Activated naive CD4-positive, alpha-beta T cell treated with Interleukin-2 at 50 U/mL for 16 hours (primary cell): ENCODE data around the gene CCDC33.

Experiments used
- DNase-seq: peaks from one replicate; pipeline ENCODE4 v3.0.0-alpha.2; 2020

CCDC33 gene

DNA sequence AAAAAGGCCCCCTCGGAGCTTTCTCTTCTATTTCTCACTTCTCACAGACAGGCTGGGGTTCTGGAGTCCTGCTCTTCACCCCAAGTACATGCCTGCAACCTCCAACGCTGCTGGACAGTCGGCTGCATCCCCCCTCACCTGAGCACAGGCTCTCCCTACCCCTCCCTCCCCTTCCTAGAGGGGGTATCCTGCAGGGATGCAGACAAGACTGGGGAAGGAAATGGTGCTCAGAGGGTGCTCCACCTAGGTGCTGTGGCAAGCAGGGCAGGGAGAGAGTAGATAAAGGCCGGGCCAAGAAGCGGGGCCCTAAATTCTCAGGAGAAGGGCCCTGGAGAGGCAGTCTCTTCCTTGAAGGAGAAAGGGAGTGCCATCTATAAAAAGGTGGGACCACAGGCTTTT is 26.6 kb upstream of the CCDC33 start:
- no peak for DNase-seq

DNA sequence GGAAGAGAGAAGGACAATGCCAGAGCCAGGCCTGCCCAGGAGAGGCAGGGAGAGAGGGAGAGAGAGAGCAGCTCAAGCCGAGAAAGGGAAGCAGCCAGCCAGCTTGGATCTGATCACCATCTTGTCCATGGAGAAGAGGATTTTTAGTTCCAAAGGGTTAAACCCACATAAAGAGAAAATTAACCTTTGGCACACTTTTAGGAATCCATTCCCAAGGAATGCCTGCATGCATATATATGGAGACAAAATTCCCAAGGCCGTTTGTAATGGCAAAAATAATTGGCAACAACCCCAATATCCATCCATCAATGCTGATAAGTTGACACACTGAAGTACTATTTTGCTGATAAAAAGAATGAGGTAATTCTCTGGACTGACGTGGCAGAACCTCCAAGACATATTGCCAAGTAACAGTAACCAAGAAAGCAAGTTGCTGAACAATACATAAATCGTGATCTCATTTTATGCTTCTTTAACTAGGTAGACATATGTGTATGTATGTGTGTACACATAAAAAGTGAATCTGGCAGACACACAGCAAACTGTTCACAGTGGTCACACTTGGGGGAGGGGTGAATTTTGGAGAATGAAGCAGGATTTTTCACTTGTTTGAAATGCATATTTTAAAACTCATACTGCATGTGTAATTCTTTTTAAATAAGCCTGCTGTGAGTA is 26.0 kb upstream of the CCDC33 start:
- no peak for DNase-seq

DNA sequence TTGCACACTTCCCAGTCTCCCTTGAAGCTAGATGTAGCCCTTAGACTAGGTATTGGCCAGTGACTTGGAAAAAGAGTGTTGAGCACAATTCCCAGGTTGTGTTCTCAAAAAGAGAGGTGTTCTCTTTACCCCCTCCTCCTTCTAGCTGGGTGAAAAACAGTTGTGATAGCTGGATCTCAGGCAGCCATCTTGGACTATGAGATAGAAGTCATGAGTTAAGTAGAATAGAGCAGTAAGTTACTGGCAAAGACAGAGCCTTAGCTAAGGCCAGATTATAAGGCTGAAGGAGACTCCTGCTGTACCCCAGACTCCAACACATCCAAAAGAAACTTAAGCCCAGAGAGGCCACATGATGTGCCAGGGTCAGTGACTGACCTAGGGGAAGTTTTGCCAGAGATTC is 25.4 kb upstream of the CCDC33 start:
- DNase-seq: no peak

DNA sequence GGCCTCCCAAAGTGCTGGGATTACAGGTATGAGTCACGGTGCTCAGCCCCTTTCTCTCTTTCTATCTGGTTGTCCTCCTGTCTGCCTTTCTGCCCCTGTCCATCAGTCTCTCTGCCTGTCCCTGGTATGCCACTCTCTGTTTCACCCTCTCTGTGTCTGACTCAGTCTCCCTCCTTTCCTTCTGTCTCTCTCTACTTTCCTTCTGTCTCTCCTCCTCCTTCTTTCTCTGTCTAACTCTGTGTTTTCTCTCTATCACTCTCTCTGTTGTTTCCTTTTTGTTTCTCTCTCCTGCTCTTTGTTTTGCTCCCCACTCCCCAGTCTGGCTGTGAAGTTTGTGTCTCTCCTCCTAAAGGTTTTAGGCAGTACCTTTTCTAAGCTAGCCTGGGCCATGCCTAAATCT is 24.5 kb upstream of the CCDC33 start:
- no peak for DNase-seq

DNA sequence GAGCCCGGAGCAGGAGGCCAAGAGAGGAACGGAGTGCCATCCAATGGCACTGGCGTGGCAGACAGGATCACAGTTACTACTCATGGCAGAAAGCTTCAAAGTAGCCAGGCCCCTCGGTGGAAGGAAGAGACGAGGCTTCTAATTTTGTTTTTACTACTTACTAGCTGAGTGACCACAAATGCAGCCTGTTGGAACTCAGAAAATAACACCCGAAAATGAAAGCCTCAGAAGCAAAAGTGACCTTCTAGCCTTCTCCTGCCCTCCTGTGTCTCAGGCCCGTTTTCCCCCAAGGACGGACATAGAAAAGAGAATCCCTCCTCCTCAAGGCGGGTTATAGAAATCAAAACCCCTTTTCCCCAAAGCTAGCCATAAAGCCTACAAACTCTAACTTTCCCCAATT is 23.6 kb upstream of the CCDC33 start:
- no peak for DNase-seq

DNA sequence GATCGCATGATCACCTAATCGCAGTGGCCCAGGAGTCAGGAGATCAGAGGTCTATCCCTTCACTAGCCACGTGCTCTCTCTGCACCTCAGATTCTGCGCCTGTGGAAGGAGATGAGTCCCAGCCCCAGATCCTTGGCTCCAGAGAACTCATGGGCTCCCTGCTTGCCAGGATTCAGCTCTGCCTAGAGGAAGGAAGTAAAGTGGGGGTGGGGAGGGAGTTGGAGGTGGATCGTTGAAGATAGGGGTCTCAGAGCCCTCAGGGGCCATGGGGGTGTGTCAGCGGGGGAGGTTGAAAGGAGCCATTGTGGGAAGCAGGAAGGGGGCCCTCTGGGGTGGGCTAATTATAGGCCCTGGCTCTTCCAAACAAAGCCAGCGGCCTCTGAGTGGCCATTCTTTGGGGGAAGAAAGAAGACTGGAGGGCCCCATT is 22.3 kb upstream of the CCDC33 start:
- DNase-seq: no peak

DNA sequence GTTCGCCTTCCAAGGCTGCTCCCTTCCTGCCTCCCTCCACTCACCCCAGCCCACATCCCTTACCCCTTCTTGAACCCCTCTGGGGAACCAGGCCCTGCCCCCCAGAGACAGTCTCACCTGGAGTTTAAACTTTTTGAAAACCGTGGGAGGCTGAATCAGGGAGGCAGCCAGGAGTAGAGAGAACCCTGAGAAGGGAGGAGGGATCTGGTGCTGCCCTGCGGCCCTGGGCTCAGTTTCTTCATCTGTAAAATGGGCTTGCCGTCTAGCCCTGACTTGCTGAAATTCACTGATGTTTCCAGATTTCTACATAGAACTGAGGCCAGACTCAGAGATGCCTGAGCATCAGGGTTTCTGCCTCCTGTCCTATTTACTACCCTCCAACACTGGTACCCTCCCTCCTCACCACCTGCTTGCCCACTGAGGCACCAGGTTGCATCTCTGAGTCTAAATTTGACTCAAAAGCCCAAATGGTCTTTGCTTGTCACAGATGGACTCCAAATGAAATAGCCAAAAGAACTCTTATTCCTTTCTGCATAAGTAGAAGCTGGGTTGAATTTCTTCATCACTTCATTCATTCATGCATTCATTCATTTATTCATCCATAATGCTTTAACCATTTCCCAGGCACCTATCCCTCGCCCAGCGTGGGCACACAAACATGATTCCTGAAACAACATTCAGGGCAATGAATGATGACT is 21.7 kb upstream of the CCDC33 start:
- no peak for DNase-seq

DNA sequence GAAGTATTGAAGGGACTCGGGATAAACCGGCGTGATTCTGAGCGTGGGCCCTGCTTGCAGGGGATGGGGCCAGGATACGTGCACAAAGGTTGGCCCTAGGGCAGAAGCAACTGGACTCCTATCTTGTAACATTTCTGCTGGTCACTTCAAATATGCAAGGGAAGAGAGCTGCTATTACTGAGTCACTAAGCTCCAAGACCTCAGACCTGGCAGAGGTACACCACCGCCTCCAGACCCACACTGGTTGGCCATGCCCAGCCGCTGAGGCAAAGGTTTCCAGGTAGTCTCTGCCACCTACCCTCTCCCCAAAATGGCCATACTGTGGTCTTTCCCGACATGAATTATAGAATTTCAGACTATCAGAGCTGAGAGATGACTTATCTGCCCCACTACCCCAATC is 20.2 kb upstream of the CCDC33 start:
- DNase-seq: no peak

DNA sequence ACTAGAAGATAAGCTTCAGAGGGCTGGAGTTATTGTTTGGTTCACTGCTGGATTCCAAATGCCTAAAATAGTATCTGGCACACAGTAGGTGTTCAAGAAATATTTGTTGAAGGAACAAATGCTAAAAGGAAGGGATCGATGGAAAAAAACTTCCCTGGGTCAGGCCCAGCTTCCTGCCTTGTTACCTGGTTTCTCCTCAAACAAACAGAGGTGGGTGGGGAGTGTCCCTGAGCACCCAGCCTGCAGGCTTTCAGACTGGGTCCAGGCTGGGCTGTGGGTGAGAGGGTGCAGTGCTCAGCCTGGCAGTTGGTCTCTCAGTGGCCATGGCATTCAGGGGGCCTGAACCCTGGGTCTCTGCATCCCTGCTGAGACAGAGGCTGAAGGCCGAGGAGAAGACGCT is 19.2 kb upstream of the CCDC33 start:
- DNase-seq: no peak

DNA sequence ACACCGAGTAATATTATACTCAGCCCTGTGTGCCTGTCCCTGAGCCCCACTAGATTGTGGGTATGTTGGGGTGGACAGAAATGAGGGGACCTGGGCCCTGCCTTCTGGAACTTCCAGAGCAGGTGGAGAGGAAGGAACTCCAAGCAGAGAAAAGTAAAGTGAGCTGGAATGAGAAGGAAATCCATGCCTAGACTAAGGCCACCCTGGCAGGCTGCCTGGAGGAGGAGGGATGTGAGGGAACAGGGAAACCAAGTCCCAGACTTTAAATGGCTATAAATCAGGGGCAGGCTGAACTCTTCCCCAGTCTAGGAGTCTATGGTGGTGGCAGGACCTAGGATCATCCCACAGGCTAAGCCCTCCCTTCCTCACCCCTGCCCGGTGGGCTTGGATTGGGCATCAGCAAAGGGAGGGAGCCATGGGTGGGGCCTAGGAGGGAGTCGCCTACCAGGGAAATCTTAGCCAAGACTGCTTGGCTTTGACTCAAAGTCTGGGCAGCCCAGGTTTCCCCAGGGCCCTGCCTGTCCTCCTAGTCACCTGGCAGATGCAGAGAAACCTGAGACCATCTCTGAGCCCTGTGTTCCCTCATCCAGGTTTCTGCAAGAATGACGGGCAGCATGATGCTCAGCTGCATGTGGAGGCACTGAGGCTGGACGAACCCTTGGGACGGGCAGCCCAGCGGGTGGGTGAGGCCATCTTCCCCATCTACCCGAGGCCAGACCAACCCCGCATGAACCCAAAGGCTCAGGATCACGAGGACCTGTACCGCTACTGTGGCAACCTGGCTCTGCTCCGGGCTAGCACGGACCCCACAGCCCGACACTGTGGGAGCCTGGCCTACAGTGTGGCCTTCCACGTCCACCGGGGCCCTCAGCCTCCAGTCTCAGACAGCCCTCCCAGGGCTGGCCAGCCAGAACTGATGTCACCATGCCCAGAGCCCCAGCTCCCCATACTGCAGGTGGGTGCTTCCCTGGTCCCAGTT is 17.9 kb upstream of the CCDC33 start:
- no peak for DNase-seq

DNA sequence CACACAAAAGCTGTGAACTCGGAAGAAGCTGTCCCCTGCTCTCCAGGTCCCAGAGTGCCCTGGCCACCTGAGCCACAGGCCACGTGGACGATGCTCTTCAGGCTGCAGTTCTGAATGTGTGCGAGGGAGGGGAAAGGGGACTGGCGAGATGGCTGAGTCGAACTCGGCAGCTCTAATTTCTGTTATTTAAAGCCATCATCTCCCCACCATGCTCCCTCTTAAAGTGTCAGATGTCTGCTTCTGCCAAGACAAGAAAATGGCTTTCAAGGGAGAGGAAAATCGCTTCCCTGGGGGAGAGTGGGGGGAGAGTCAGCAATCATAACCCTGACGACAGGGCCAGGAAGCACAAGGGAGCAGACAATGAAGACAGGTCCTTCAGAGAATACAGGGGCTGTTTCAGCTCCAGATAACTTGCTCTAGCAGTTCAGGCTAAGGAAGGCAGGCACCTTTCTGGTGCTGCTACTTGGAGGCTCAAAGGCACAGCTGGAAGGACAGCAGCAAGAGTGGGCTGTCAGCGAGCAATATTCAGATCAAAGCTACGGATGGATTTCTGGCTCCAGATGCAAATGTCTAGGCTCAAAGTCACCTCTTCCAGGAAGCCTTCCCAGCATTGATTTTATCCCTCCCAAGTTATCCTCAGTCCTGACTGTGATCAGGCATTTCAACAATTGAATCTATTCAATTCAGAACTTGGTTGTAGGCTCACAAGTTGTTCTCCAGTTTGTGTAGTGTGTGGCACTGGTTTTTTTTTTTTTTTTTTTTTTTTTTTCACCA is 15.5 kb upstream of the CCDC33 start:
- no peak for DNase-seq

DNA sequence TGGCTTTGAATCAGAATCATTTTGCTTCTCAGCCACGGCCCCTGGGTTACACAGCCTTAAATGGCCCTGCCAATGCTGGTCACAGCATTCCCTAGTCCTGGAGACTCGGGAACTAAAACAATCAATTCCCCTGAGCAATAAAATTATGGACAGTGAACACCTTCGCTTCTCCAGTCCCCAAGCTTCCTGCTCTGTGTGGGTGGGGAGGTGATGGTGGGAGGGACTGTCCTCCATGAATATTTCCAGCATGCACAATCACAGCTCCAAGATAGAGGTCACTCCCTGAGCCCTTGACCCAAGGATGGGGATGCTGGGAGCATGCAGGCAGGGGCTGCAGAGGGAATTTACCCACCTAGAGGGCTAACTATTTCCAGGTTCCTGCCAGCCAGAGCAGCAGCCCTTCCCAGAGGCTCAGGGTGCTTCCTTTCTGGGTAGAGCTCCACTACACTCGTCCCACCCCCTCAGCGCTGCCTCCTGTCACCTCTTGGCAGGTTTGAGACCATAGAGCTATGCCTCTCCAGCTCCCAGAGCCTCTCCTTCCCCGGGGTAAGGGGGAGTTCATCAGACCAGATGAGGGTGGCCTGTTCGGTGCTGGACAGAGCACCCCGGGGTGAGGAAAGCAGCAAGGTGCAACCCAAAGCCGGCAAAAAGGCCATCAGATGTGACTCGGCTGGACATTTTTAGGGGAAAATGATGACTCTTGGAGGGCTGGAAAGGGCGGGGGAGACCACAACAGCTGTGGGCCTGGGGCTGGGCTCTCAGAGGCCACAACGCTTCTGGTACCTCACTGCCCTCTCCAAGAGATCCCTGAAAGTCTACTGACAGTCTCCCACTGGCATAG is 14.5 kb upstream of the CCDC33 start:
- no peak for DNase-seq

DNA sequence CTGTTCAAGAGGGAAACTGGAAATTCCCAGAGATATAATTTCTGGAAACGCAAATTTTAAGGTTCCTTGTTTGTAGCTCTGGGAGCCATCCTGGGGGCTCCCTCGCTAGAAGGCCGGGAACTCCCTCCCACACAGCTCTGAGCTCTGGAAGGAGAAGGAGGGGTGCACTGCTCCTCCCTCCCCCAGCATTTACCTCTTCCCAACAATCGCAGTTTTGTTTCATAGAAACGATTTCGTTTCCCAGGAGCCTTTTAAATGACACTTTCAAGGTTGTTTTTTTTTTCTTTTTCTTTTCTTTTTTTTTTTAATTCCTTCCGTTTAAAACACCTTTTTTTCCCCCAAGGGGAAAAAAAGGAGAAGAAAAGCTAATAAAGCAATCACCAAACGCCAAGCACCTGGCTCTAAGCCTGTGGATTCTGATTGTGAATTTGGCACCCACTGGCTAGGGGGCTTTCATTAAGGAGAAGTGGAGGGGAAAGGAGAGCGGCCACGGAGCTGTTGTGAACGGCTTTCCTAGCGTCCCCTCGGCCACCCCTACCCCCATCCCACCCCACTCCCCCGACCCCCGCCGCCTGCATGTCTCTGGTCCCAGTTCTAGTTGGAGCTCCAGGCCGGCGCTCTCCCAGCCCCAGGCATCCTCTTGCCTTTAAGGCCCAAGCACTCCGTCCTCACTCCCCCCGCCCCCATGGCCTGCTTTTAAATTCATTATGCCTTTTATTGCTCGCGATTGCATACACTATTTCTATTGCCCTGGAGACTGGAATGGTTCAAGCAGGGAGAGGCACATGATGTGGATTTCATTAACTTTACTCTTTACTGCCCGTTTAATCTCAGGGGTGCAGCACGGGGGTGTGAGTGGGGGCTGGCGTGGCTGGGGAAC is 13.6 kb upstream of the CCDC33 start:
- DNase-seq: no peak

DNA sequence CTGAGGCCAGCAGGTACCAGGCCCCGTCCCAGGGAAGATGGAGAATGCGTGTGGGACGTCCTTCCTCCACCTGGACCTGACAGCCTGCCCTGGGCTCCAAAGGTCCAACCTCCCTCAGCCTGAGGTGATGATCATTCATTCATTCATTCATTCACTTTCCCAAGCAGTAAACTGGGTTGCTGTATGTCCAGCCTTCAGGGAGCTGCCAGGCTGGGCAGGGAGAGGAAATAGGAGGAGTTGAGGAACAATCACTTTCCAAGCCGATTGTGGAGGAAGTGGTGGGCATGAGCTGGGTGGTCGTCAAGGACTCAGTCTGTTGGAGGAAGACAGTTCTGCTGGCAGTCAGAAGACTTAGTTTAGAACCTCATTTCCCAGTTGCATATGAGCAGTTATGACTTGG is 10.2 kb upstream of the CCDC33 start:
- no peak for DNase-seq

DNA sequence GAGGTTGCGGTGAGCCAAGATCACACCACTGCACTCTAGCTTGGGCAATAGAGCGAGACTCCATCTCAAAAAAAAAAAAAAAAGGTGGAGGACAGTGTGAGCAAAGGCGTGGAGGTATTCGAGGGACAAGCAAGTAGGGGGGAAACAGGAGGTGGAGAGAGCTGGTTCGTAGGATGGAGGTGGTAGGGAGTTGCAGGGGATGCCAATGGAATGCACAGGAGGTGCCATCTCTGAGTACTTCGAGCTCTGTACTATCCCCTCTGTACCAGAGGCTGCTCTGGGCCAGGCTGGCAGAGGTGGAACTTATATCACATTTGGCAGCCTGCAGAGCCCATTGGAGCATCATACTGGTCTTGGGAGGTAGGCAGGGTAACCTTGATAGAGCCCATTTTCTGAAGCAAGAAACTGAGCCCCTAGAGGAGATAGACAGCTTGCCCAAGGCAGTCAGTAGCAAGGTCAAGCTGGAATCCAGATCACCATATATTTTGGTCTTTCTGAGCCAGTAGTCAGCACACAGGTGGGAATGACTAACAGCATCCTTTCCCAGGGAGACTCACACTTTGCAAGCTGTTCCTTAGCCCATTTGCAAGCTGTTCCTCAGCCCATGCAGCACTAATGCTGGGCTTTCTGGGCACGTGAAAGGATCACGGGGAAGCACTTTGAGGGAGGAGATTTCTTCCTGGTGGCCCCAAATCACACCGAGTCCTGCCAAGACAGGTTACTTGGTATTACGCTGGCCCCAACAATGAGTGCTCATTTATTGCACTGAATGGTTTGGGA is 9.2 kb upstream of the CCDC33 start:
- DNase-seq: no peak

DNA sequence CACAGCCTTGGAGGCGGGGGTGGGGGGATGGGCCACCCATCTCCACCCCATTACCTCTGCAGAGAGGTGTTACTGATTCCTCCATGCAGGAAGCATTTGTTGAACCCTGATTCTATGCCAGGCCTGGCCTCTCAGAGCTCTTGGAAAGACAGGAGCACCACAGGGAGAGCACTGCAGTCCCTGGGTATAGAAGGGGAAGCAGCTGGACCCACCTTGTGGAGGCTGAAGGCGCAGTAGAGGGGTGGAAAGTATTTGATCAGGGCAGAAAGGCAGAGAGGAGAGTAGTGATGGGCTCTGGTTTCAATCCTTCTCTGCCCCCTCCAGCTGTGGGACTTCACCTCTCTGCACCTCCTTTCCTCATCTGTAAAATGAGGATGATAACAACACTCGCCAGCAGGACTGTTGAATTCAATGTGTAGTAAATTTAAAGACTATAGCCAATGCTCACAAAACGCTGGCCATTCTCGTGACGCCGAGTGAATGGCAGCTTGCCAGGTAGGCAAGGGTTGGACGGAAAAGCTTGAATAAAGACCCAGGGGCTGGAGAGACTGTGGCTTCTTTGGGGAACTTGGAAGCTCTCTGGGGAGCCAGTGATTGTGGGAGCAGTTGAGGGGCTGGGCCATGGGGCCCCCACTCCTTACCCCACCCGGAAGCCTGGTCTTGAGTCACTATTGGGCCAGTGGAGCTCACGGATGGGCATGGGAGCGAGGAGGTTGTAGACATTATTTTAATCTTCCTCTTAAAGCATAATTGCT is 8.0 kb upstream of the CCDC33 start:
- DNase-seq: no peak

DNA sequence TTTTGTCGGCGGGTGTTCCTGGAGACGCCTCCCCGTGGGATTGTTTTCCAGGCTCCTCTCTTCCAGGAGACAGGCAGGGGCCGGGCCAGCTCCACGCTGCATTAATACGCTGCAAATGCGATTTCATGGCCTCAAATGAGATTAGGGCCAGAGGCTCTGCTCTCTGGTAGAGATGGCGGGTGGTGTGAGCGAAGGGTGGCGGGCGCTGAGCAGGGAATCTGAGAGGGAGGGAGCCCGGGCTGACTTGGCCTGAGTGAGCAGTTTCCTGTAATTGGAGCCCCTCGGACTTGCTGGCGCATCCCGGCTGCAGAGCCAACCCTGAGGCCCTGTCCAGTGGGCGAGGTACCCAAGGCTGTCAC is 7.4 kb upstream of the CCDC33 start:
- DNase-seq: no peak

DNA sequence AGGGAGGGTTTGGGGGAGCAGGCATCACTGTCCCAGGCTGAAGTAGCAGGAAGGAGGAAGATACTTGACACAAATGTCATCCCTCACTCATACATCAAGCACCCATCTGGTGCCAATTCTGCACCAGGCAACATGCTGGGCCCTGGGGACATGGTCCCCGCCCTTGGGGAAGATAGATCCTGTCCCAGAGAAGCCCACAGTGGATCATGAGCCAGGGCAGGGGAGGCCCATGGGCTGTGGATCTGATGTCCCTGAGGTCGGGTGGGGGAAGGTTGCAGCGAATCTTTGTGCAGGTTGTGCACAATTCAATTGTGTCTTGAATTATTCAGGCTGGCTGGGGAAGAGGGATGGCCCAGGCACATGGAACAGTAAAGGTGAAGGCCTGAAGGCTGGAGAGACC is 6.4 kb upstream of the CCDC33 start:
- DNase-seq: no peak

DNA sequence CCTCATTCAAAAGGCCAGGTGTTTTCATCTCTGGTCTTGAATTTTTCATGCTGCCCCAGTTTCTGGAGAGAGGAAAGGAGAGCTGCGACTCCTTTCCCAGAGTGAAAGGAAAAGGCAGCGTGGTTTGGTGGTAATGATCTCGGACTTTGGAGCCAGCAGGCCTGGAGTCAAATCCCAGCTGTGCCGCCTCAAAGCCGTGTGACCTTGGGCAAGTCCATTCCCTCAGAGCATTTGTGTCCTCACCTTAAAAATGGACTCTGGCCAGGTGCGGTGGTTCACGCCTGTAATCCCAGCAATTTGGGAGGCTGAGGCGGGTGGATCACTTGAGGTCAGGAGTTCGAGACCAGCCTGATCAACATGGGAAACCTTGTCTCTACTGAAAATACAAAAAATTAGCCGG is 4.7 kb upstream of the CCDC33 start:
- DNase-seq: no peak
